Glutamatergic neuron (in vitro differentiated cells): ENCODE data around the gene KRTAP4-12. TPM values are rescaled to one million over a fixed set of nuclear protein-coding genes. Genes with fewer than 3 reads are reported as not detected.
A peak's percentile ranks its signal among the peaks of the same experiment; 100 is the strongest.
"Not testable (repeated sequence)": the region's sequence is repeated elsewhere in the genome, so short reads cannot be mapped to it uniquely, and the experiment has no call there.

Experiments
- DNase-seq: peaks from one replicate; pipeline ENCODE4 v3.0.0; 2022
- H3K27ac Mint-ChIP-seq: one replicate; pipeline ENCODE4 v1.8.0; 2020; ENCODE audit warnings: mild to moderate bottlenecking, mixed read lengths, inconsistent platforms; ENCODE audit not compliant: unreplicated experiment
- H3K27me3 Mint-ChIP-seq: one replicate; pipeline ENCODE4 v1.8.0; 2020; ENCODE audit warnings: mild to moderate bottlenecking, moderate library complexity, mixed read lengths, inconsistent platforms; ENCODE audit not compliant: unreplicated experiment
- H3K36me3 Mint-ChIP-seq: one replicate; pipeline ENCODE4 v1.8.0; 2020; ENCODE audit warnings: mild to moderate bottlenecking, mixed read lengths, inconsistent platforms; ENCODE audit not compliant: unreplicated experiment
- H3K4me1 Mint-ChIP-seq: one replicate; pipeline ENCODE4 v1.8.0; 2020; ENCODE audit warnings: mild to moderate bottlenecking, low read depth, mixed read lengths, inconsistent platforms; ENCODE audit not compliant: unreplicated experiment
- H3K4me3 Mint-ChIP-seq: one replicate; pipeline ENCODE4 v1.8.0; 2020; ENCODE audit warnings: mild to moderate bottlenecking, mixed read lengths, inconsistent platforms; ENCODE audit not compliant: unreplicated experiment
- H3K9me3 Mint-ChIP-seq: one replicate; pipeline ENCODE4 v1.8.0; 2020; ENCODE audit warnings: mild to moderate bottlenecking, moderate library complexity, mixed read lengths, inconsistent platforms; ENCODE audit not compliant: unreplicated experiment
- CTCF ChIP-seq: fragments of 200-600 bp; sonication (generic); IDR thresholded peaks from one replicate; pipeline ENCODE4 v1.5.0; 2021; ENCODE audit not compliant: partially characterized antibody, unreplicated experiment
- long read RNA-seq: library from polyadenylated mRNA; unstranded; transcript quantifications from one replicate; pipeline ENCODE4 v2.0.0, GENCODE V29; 2020; ENCODE audit not compliant: unreplicated experiment
- total RNA-seq: library from RNA; stranded (reverse); fragmentation: NEBNext Ultra II Directional; extraction: Animal tissue kit (Norgen Biotek cat#: 25700); gene quantifications from one replicate; pipeline ENCODE4 v1.2.1, GENCODE V29; 2021; ENCODE audit not compliant: unreplicated experiment

KRTAP4-12 gene
- not detected for total RNA-seq
- long read RNA-seq = 0 reads

- H3K4me1 Mint-ChIP-seq, H3K27me3 Mint-ChIP-seq, DNase-seq: not testable (repeated sequence)
- H3K27ac Mint-ChIP-seq = peak within 1 kb of the TSS; percentile 89
- H3K4me3 Mint-ChIP-seq = peak within 1 kb of the TSS; percentile 58
- H3K9me3 Mint-ChIP-seq = peaks cover 12% of the 10 kb centered on the region
- peaks cover 15% of the 10 kb centered on the region for H3K36me3 Mint-ChIP-seq
Measured at GRCh38 chr17:41123991-41124371, at the start of gene KRTAP4-12. Gene KRTAP4-12 (minus strand): TSS chr17:41124182. CDS start chr17:41124122, 60 bp downstream.

- Mint-ChIP-seq H3K36me3 (peaks cover 8% of the 10 kb centered on the region), H3K27ac (no peak overlapping the region), H3K4me3 (no peak overlapping the region), H3K4me1 (no peaks in the 10 kb centered on the region), H3K9me3 (peaks cover 6% of the 10 kb centered on the region), H3K27me3 (peaks cover 5% of the 10 kb centered on the region)
- no peak for DNase-seq
- no peak for TF ChIP-seq CTCF
Measured at GRCh38 chr17:41171886-41172285, 47.9 kb upstream of the KRTAP4-12 start.

GRCh38 chr17:41168121-41168520 lies 44.1 kb upstream of the KRTAP4-12 start, which contains the start of gene KRTAP4-3:
Gene KRTAP4-3 (minus strand): TSS chr17:41168221. CDS start chr17:41168172, 49 bp downstream.
- Mint-ChIP-seq H3K4me3 (no peak within 1 kb of the TSS), H3K9me3 (peaks cover 6% of the 10 kb centered on the region), H3K36me3 (peaks cover 8% of the 10 kb centered on the region), H3K27me3 (peaks cover 5% of the 10 kb centered on the region), H3K4me1 (no peaks in the 10 kb centered on the region), H3K27ac (peak within 1 kb of the TSS; percentile 69)
- no peak for TF ChIP-seq CTCF
- DNase-seq = no peak

- peak; percentile 50 for DNase-seq
- Mint-ChIP-seq H3K4me3 (no peak overlapping the region), H3K27ac (peak overlapping the region; percentile 69), H3K36me3 (peaks cover 8% of the 10 kb centered on the region), H3K4me1 (no peaks in the 10 kb centered on the region), H3K9me3 (peaks cover 6% of the 10 kb centered on the region), H3K27me3 (peaks cover 5% of the 10 kb centered on the region)
- no peak for TF ChIP-seq CTCF
Measured at GRCh38 chr17:41167561-41167960, 43.6 kb upstream of the KRTAP4-12 start.

GRCh38 chr17:41163828-41164227 lies 39.8 kb upstream of the KRTAP4-12 start:
- H3K36me3 Mint-ChIP-seq = peaks cover 4% of the 10 kb centered on the region
- no peak overlapping the region for H3K4me3 Mint-ChIP-seq
- H3K27me3 Mint-ChIP-seq = peaks cover 7% of the 10 kb centered on the region
- peaks cover 14% of the 10 kb centered on the region for H3K9me3 Mint-ChIP-seq
- no peak for TF ChIP-seq CTCF
- no peak for DNase-seq
- H3K4me1 Mint-ChIP-seq = no peaks in the 10 kb centered on the region
- H3K27ac Mint-ChIP-seq = no peak overlapping the region
